Lung (tissue), 12 donors: Measurements from ENCODE around the gene ZFP64. TPM values are rescaled to one million over a fixed set of nuclear protein-coding genes. Genes with fewer than 3 reads are reported as not detected.

ENCODE experiments used
- ATAC-seq: fragments of 200-7000 bp; cut with Tn5 transposase; one replicate; pipeline ENCODE4 v1.9.1; 2020; ENCODE audit warnings: moderate number of reproducible peaks; ENCODE audit not compliant: insufficient read depth, low FRiP score
- DNase-seq, 3 donors: peaks; one replicate each; pipeline ENCODE4 v3.0.0-alpha.2; 2013 to 2017
- H3K27ac ChIP-seq, 2 donors: one replicate each; pipeline ENCODE4 v1.5.1; 2013; ENCODE audit warnings: mild to moderate bottlenecking in 2 of 2, moderate library complexity in 2 of 2, control low read depth in 1 of 2, inconsistent platforms in 1 of 2, low read depth in 1 of 2, low read length in 1 of 2
- H3K27me3 ChIP-seq, 3 donors: one replicate each; pipeline ENCODE4 v1.5.1; 2013; ENCODE audit warnings: low read length in 2 of 3; ENCODE audit not compliant: control insufficient read depth in 3 of 3, insufficient read depth in 3 of 3
- H3K36me3 ChIP-seq, 4 donors: one replicate each; pipeline ENCODE4 v1.5.1; 2013; ENCODE audit warnings: low read length in 4 of 4, mild to moderate bottlenecking in 1 of 4, moderate library complexity in 1 of 4; ENCODE audit not compliant: control insufficient read depth in 4 of 4, insufficient read depth in 4 of 4
- H3K4me1 ChIP-seq, 5 donors: one replicate each; pipeline ENCODE4 v1.5.1; 2013; ENCODE audit warnings: low read length in 5 of 5, mild to moderate bottlenecking in 2 of 5, moderate library complexity in 1 of 5; ENCODE audit not compliant: control insufficient read depth in 5 of 5, insufficient read depth in 5 of 5
- H3K4me3 ChIP-seq: one replicate; pipeline ENCODE4 v1.5.1; 2013; ENCODE audit warnings: mild to moderate bottlenecking, control low read depth, moderate library complexity
- H3K9ac ChIP-seq, 2 donors: one replicate each; pipeline ENCODE4 v1.5.1; 2013; ENCODE audit warnings: low read length in 2 of 2, control low read depth in 1 of 2; ENCODE audit not compliant: insufficient read depth in 1 of 2
- H3K9me3 ChIP-seq, 4 donors: one replicate each; pipeline ENCODE4 v1.5.1; 2013; ENCODE audit warnings: low read length in 3 of 4, mild to moderate bottlenecking in 1 of 4, moderate library complexity in 1 of 4; ENCODE audit not compliant: control insufficient read depth in 4 of 4, insufficient read depth in 3 of 4
- CTCF ChIP-seq: IDR thresholded peaks from 2 replicates; pipeline ENCODE4 v1.5.1; 2012; ENCODE audit warnings: mild to moderate bottlenecking; ENCODE audit errors: control extremely low read depth, extremely low read depth
- WGBS, 2 donors: extraction: QIAGEN DNeasy Blood & Tissue Kit; methylation state at CpG; one replicate each; pipeline ENCODE4 v1.1.7; 2013; 5-methylcytosine and 5-hydroxymethylcytosine counted together
- polyA plus RNA-seq, 2 donors: library from polyadenylated mRNA; stranded (reverse); fragments of 200-250 nt; gene quantifications; one replicate each; pipeline ENCODE4 v1.2.1, GENCODE V29; 2013
- total RNA-seq, 2 donors: library from RNA; depleted of rRNA in 1 of 2; stranded (reverse); fragments of >200 nt in 1 of 2; gene quantifications; one replicate each; pipeline ENCODE4 v1.2.1, GENCODE V29; 2014 to 2021
- donor health status: control.
- donor health status: control.
- donor health status: Bipolar disorder and iron deficiency.
- donor health status: healthy.
- donor health status: DM: yes; HTN: yes; CAD: no.

ZFP64 gene
- total and polyA plus RNA-seq, 4 donors, result 3.1 to 11.5 (median 7.4) TPM

- no peak overlapping the region for H3K9ac ChIP-seq
- 62 to 81% methylated on average over 2 of the region's 2 CpGs for WGBS, 2 donors
- no peaks in the 10 kb centered on the region for H3K4me1 ChIP-seq
- DNase-seq (no peak), ATAC-seq (no peak)
- H3K36me3 ChIP-seq, result no peaks in the 10 kb centered on the region
- no peak overlapping the region for H3K27ac ChIP-seq
- peaks cover 0 to 10% (median 4%) of the 10 kb centered on the region in 4 donors for H3K9me3 ChIP-seq
- TF ChIP-seq CTCF, result no peak
- H3K4me3 ChIP-seq, result no peak overlapping the region
- no peaks in the 10 kb centered on the region for H3K27me3 ChIP-seq
Measured at GRCh38 chr20:52217689-52218395, 26.3 kb upstream of the ZFP64 start.

GRCh38 chr20:52213995-52214394 lies 22.4 kb upstream of the ZFP64 start:
- TF ChIP-seq CTCF, result no peak
- Histone ChIP-seq H3K27ac (no peak overlapping the region), H3K36me3 (no peaks in the 10 kb centered on the region), H3K4me3 (no peak overlapping the region), H3K9ac (no peak overlapping the region), H3K27me3 (no peaks in the 10 kb centered on the region), H3K4me1 (no peaks in the 10 kb centered on the region), H3K9me3 (peaks cover 0 to 4% (median 1%) of the 10 kb centered on the region in 4 donors)
- no peak for DNase-seq
- no peak for ATAC-seq
- WGBS, 2 donors, result 70 to 79% methylated on average over 4 of the region's 4 CpGs

- no peak overlapping the region for H3K4me3 ChIP-seq
- H3K27me3 ChIP-seq, result no peaks in the 10 kb centered on the region
- no peak for TF ChIP-seq CTCF
- WGBS, 2 donors, result 67 to 74% methylated on average over 2 of the region's 2 CpGs
- DNase-seq (no peak), ATAC-seq (no peak)
- H3K9ac ChIP-seq, result no peak overlapping the region
- H3K9me3 ChIP-seq, result peaks cover 0 to 4% (median 1%) of the 10 kb centered on the region in 4 donors
- no peaks in the 10 kb centered on the region for H3K4me1 ChIP-seq
- no peak overlapping the region for H3K27ac ChIP-seq
- no peaks in the 10 kb centered on the region for H3K36me3 ChIP-seq
Measured at GRCh38 chr20:52212943-52213342, 21.4 kb upstream of the ZFP64 start.
